HL-60 (cell line): ENCODE measurements around the gene VPS13C.

Source experiments
- CTCF ChIP-seq: IDR thresholded peaks from one replicate; pipeline ENCODE4 v1.5.1; 2011; ENCODE audit warnings: low read length, control low read depth, inconsistent platforms; ENCODE audit not compliant: insufficient read depth
- POLR2AphosphoS5 ChIP-seq: IDR thresholded peaks from 2 replicates; pipeline ENCODE4 v1.6.1; 2012; ENCODE audit warnings: low read depth

DNA sequence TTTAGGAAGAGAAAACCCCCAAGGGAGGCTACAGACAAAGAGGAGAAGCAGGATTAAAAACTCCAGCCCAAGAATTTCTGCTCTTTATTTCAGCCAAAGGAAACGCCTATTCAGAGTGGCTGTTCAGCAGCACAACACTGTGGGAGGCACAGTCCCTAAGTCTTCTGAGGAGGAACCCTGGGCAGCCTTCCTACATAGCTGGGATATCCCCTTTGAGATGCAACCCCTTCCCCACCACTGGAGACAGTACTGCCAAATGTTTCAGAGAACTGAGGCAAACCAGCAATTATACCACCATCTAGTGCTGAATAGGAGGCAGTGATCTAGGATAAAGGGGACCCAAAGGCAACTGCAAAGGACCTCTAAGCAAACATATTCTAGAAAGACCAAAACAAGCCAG is 168.1 kb downstream of the VPS13C start:
- TF ChIP-seq CTCF, result no peak
- no peak for TF ChIP-seq POLR2AphosphoS5
